Right ventricle myocardium superior (tissue), 1 donor: ENCODE measurements around the gene ANXA5. TPM values are rescaled to one million over a fixed set of nuclear protein-coding genes. Genes with fewer than 3 reads are reported as not detected.
A peak's percentile ranks its signal among the peaks of the same experiment; 100 is the strongest.
"Not testable (repeated sequence)": the region's sequence is repeated elsewhere in the genome, so short reads cannot be mapped to it uniquely, and the experiment has no call there.

Experiments used
- ATAC-seq: fragments of 200-7000 bp; cut with Tn5 transposase; one replicate; pipeline ENCODE4 v1.9.1; 2020; ENCODE audit warnings: mild to moderate bottlenecking; ENCODE audit not compliant: poor library complexity
- DNase-seq: peaks from one replicate; pipeline ENCODE4 v3.0.0-alpha.2; 2020
- intact Hi-C: fragments of 100-400 bp; cut with DNase I; formaldehyde crosslinking; loops from one replicate; pipeline ENCODE4 v1.11.2; 2022
- long read RNA-seq: library from polyadenylated mRNA; unstranded; transcript quantifications from one replicate; pipeline ENCODE4 v2.0.0, GENCODE V29; 2021
- total RNA-seq: library from RNA; stranded (reverse); fragmentation: NEBNext Ultra II Directional; extraction: Animal tissue kit (Norgen Biotek cat#: 25700); gene quantifications from one replicate; pipeline ENCODE4 v1.2.1, GENCODE V29; 2021
- donor health status: DM: no; HTN: yes; CAD: no; lungs with severe emphysema.

Gene ANXA5
- 105 TPM for total RNA-seq
- long read RNA-seq, transcript ANXA5-201 (13 exons, 1,762 nt): major isoform, 262 of 279 reads
- long read RNA-seq, partial matches to known transcripts: 7 of 279 reads
- long read RNA-seq, other reads (novel, unspliced or antisense): 10 of 279 reads

GRCh38 chr4:121696581-121697461 lies at the start of gene ANXA5:
Gene ANXA5, minus strand, starts transcription at chr4:121696980. Its CDS starts 391 bp downstream, at chr4:121696589.
- ATAC-seq: peak; percentile 97
- intact Hi-C loops: no loop called here
- peak; percentile 94 for DNase-seq

DNA sequence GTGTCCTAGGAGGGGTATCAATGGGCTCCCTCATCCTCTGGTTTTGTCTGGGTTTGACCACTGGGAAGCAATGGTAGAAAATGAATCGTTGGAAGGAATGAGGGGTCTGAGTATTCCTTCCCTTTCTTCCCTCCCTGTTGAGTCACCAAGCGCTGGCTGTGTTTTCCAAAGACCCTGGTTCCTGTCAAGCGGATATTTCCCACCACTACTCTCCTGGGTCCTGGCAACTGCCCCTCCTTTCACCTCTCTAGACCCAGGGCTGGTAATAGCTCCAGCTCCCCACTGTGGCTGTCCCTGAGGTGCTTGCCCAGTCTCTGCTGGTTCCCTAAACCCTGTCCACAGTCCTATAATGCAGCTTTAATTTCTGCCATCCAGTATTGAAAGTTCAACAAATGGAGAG lies 46.0 kb upstream of the ANXA5 start:
- DNase-seq (no peak), ATAC-seq (no peak)
- intact Hi-C loops: no loop called here

- no peak for DNase-seq
- ATAC-seq: peak; percentile 79
- intact Hi-C loops: no loop called here
Measured at GRCh38 chr4:121741751-121742150, 45.0 kb upstream of the ANXA5 start.

DNA sequence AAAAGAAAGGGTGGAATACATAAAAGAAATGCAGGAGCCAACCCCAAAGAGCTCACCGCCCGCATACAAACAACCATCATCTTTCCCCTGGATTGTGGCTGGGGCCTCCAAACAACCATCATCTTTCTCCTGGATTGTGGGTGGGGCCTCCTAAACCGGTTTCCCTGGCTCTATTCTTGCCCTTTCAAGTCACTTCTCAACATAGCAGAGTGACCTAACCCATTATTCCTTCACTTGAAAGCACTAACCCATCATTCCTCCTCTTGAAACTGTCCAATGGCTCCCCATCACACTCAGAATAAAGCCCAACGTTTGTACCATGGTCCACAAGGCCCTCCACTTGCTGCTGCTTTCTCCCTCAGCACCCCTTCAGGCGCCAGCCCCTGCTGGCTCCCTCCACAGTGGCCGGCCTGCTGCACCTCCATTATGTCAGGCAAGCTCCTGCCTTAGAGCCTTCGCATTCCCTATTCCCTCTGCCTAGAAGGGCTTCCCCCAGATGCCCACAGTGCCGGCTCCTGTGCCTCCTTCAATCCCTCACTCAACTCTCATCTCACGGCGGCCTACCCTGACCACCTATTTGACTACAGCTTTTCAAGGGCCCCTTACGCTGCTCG lies 44.1 kb upstream of the ANXA5 start:
- DNase-seq: no peak
- ATAC-seq: peak; percentile 22
- intact Hi-C loops: no loop called here

GRCh38 chr4:121739575-121739974 lies 42.8 kb upstream of the ANXA5 start:
- ATAC-seq: no peak
- DNase-seq: no peak
- intact Hi-C loops: loop anchor here (10.0 kb wide), 1 partner anchor 55 kb away; no protein-coding TSS in a partner anchor

- no peak for ATAC-seq
- intact Hi-C loops: loop anchor here (10.0 kb wide), 1 partner anchor 54 kb away; no protein-coding TSS in a partner anchor
- DNase-seq: no peak
Measured at GRCh38 chr4:121738780-121739535, 42.2 kb upstream of the ANXA5 start.

- DNase-seq (no peak), ATAC-seq (peak; percentile 36)
- intact Hi-C loops: loop anchor here (10.0 kb wide), 1 partner anchor 53 kb away; no protein-coding TSS in a partner anchor
Measured at GRCh38 chr4:121737846-121738554, 41.2 kb upstream of the ANXA5 start.

DNA sequence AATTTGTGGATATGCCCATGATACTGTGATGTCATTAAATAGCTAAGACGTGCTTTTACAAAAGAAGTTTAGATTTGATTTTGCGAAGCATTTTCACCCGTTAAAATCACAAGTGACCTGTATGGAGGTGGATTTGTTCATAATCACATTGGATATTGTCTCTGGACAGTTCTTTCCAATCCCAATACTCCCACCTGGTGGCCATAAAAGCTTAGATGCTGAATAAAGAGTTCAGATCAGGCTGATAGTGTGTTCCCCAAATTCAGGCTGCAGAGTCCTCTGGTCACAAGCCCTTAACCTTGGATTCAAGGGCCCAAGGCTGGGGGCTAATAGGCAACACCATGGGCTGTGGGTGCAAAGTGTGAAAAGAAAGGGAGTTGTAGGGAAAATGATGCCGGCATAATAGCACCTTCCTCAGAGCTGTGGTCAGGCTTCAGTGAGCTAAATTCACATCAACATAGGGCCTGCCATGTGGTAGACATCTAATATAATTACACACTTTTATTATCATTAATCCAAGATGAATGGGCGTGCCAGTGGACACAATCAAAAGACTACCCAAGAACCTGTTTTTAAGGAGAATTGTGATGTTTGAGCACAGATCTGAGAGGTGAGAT lies 40.1 kb upstream of the ANXA5 start:
- no peak for ATAC-seq
- intact Hi-C loops: loop anchor here (10.0 kb wide), 1 partner anchor 52 kb away; no protein-coding TSS in a partner anchor
- DNase-seq: no peak

GRCh38 chr4:121734571-121734970 lies 37.8 kb upstream of the ANXA5 start:
- intact Hi-C loops: loop anchor here (10.0 kb wide), 1 partner anchor 50 kb away; no protein-coding TSS in a partner anchor
- no peak for DNase-seq
- no peak for ATAC-seq

DNA sequence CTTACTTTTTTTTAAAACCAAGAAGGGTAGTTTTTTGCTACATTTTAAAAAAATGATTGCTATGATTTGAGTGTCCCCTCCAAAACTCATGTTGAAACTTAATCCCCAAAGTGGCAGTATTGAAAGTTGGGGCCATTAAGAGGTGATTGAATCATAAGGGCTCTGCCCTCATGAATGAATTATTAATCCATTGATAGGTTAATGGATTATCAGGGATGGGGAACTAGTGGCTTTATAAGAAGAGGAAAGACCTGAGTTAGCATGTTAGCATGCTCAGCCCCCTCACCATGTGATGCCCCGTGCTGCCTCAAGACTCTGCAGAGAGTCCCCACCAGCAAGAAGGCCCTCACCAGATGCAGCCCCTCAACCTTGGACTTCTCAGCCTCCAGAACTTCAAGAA lies 37.2 kb upstream of the ANXA5 start:
- ATAC-seq: no peak
- intact Hi-C loops: loop anchor here (10.0 kb wide), 1 partner anchor 49 kb away; no protein-coding TSS in a partner anchor

DNA sequence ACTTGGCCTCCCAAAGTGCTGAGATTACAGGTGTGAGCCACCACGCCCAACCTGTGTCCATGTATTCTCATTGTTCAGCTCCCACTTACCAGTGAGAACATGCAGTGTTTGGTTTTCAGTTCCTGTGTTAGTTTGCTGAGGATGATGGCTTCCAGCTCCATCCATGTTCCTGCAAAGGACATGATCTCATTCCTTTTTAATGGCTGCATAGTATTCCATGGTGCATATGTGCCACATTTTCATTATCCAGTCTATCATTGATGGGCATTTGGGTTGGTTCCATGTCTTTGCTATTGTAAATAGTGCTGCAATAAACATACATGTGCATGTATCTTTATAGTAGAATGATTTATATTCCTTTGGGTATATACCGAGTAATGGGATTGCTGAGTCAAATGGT lies 33.0 kb upstream of the ANXA5 start:
- intact Hi-C loops: loop anchor here (10.0 kb wide), 1 partner anchor 45 kb away; no protein-coding TSS in a partner anchor
- DNase-seq, ATAC-seq: not testable (repeated sequence)

More for the DNA sequence above, 37.2 kb upstream of the ANXA5 start:
- no peak for DNase-seq

DNA sequence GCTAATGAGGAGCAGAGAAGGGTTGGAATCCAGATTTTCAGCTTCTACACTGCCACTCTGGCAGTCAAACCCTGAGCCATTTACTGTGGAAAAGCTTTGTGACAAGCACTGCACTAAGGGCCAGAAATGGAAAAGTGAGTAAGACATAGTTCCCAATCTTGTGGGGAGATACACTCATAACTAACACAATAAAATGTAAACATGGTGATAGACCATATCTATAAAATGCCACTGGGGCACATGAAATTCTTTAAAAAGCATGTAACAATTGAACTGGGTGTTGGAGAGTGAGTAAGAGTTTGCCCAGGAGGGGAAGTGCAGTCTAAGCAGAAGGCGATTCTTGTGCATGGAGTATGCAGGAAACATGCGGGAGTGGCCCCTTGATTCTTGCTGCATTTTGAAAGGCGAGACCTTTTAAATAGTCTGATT lies 32.0 kb upstream of the ANXA5 start:
- DNase-seq (no peak), ATAC-seq (no peak)
- intact Hi-C loops: no loop called here

- DNase-seq: no peak
- no peak for ATAC-seq
- intact Hi-C loops: no loop called here
Measured at GRCh38 chr4:121728066-121728465, 31.3 kb upstream of the ANXA5 start.

- DNase-seq: no peak
- peak; percentile 80 for ATAC-seq
- intact Hi-C loops: no loop called here
Measured at GRCh38 chr4:121726642-121727268, 30.0 kb upstream of the ANXA5 start.

DNA sequence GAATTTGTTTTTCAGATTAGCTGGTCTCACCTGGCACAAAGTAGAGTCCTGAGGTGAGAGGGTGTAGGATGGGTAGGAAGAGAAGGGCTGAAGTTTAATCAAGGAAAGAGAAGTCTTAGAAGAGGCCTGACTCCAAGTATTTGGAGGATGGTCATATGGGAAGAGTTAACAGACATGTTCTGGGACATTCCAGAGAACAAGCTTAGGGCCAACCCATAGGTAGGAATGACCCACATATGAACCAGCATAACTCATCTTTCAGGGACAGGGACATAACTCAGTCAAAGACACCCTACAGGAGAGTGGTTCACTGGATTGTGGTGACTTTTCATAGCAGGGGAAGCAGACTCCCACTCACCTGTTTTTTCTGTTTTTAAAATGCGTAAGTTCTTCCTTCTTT lies 27.9 kb upstream of the ANXA5 start:
- intact Hi-C loops: no loop called here
- no peak for DNase-seq
- ATAC-seq: no peak

GRCh38 chr4:121721700-121722099 lies 24.9 kb upstream of the ANXA5 start:
- no peak for ATAC-seq
- intact Hi-C loops: no loop called here
- no peak for DNase-seq

GRCh38 chr4:121720109-121720508 lies 23.3 kb upstream of the ANXA5 start:
- DNase-seq (no peak), ATAC-seq (no peak)
- intact Hi-C loops: no loop called here
